NK-92 treated with Interleukin-12 subunit alpha and Interleukin-12 subunit beta, amount 100 ng/mL, for 24 hours (cell line): ENCODE data around the gene AOAH.

Source experiments
- DNase-seq: peaks from one replicate; lab custom pipeline; 2025; lab: John Stamatoyannopoulos, UW

The AOAH gene

GRCh38 chr7:36546331-36546730 is 178.0 kb downstream of the AOAH start:
- DNase-seq: no peak

DNA sequence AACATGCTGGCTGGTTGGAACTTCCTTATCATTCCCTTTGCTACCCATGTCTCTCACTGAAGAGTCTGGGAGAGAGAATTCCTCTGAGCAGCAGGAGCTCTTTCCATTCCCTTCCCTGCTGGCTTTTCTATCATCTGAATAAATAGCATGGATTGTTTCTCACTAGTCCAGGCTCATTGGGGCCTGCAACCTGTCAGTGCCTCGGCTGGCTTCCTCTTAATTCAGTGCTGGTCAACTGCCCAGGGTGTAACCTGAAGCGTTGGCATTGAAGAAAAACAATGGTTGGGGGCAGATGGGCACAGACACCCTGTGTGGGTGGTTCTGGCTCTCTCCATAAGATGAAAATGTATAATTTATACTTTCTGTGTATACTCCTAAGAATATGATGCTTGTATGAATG is 179.0 kb downstream of the AOAH start:
- DNase-seq: no peak

DNA sequence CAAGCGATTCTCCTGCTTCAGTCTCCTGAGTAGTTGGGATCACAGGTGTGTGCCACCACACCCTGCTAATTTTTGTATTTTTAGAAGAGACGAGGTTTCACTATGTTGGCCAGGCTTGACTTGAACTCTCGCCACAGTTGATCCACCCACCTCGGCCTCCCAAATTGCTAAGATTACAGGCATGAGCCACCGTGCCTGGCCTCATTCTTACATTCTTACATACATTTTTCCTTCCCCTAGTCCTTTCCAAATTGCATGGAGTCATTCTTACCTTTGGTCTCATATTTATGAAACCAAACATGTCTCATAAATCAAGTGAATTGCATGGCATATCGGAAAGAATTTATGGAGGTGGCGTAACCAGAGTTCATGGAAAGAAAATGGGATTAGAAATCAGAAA is 186.2 kb downstream of the AOAH start:
- no peak for DNase-seq

DNA sequence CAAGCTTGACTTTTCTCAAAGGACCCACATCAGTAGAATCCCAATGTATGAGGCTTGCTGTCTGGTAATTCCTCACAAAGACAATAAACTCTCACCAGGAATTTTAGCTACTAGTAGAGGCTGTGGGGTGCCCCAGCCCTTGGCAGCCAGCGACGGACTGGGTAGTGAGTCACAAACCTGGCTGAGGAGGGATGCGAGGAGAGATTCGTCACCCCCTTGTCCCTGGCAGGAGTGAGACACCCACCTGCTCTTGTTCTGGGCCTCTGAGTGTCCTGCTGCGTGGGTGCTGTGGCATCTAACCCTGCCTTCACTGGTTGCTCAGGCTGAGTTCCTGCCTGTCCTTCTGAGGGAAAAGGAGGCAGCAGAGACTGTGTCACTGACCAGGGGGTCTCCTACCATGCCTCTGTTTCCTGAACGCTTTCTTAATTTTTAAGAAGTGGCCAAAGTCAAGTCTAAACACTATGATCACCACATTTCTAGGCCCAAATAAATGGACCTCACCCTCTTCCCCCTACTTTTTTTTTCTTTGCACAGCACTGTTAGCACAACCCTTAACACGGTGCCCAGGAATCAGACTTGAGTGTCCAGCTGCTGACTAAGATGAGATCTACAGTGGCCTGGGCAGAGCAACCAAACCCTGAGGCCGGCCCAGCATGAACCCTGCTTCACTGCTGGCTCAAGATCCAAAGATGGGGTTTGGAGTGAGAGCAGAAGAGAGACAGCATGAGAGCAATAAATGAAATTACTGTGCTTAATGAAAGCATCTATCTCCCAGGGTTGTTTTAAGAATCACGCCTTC is 188.2 kb downstream of the AOAH start:
- DNase-seq: no peak

- no peak for DNase-seq
Measured at GRCh38 chr7:36533717-36534116, 190.6 kb downstream of the AOAH start.

GRCh38 chr7:36532981-36533499 is 191.3 kb downstream of the AOAH start:
- DNase-seq: no peak

DNA sequence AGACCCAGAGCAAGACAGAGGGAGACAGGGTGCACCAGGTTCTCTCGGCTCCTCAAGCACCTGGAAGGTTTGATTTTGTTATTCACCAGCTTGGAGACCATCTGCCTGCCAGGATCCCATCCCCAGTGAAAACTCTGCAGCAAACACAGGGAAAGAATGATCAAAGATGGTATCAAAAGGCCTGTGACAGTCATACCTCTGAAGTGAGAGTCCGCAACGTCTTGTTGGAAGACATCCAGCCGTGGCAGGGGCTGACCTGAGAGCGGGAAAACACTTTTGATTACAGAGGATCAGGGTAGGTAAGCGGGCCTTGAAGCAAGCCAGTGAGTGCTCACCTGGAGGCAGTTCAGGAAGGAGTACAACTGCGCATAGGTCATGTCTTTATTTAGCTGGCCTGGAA is 192.3 kb downstream of the AOAH start:
- no peak for DNase-seq

DNA sequence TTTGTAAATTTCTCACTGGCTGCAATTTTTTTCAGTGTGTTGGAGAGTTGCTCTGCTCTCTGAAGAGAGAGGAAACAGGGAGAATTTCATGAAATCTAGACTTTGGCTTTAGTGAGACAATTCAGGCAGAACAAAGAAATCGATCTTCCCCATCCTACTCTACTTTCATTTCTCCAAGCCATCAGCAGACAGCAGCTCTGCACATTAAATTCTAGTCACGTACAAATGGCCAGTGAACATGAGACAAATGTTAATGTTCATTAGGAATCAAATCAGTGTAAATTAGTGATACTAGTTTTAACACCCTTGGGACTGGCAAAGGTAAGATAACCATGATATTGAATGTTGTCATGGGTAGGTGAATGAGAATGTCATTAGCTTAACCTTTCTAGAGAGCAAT is 193.8 kb downstream of the AOAH start:
- no peak for DNase-seq

DNA sequence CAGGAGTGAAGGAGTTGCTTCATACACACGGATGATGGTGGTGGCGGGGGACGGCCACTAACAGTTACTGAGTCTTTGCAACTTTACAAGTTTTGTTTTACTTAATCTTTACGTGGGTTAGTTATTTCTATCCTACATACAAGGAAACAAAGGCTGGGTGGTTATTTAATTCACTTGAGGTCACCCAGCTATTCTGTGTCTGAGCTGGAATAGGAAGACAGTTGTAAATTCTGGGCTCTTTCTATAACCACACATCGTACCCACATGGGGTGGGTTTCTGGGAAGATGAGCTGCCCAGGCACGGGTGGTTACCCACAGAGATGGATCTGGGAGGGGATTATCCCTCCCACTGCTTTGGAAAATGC is 196.8 kb downstream of the AOAH start:
- DNase-seq: no peak

DNA sequence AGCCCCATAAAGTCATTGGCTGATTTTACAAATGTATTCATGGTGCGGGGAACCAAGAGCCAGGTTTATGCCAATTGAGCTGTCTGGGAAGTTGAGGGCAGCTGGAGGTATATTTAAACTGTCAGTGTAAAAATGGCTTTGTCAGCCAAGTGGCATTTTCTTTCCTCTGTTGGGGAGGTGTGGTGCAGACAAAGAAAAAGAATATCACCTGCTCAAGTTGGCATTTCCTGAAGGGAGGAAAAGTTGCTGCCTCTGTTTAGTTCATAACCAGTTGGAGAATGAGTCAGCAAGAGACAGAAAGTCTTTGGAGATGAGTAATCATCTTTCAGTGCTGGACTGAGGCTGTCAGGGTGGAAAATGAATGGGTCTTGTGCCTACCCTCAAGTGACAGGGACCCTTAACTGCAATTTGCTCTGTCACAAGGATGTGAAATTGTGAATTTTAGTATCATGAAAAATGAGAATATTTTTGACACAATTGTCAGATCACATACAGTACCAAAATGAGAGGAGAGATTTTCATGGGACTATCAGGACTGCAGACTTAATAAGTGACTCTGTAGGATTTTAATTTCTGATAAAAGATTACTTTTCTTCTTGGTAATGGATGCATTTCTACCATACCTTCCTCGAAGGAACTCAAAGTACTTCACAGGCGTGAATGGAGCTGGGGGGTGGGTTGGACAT is 197.3 kb downstream of the AOAH start:
- DNase-seq: no peak

- DNase-seq: no peak
Measured at GRCh38 chr7:36523371-36524101, 200.8 kb downstream of the AOAH start.

DNA sequence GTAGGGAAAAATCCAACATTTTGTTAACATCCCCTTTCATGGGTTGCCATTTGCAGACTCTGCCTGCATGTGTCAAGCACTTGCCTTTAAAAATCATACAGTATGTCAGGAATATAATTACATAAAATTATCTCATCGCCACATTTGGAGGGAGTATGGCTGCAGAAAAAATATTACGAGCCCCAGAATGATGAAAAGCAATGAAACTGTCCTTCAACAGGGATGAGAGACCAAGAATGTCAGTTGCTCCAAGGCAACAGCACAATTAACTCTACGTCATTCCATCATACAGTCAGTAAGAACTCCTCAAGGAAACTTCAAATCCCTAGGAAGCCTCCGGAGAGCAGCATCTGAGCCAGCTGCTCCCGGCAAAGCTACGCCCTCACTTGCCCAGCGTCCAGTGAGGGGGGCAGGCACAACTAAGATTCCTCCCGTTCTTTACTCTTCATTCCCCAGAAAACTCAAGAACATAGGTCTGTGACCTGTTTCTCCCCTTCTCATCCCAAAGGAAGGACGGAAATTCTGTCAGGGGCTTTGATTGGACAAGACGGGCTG is 201.8 kb downstream of the AOAH start:
- no peak for DNase-seq

DNA sequence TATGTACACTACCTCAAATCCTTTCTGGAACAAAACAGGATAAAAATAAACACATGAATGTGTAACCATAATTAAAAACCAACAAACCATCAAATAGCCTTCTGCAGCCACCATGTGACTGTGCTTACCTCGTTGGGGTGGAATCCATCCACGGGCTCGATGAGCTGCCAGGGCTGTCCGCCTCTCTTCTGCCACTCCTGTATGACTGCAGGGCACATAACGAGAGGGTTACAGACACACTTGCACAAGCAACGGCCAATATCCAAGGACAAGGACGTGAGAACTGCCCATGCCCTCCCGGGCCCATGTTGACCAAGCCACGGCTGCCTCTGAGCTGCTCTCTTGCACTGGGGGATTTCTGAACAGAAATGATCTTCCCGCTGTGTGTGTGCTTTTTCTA is 202.4 kb downstream of the AOAH start:
- no peak for DNase-seq

DNA sequence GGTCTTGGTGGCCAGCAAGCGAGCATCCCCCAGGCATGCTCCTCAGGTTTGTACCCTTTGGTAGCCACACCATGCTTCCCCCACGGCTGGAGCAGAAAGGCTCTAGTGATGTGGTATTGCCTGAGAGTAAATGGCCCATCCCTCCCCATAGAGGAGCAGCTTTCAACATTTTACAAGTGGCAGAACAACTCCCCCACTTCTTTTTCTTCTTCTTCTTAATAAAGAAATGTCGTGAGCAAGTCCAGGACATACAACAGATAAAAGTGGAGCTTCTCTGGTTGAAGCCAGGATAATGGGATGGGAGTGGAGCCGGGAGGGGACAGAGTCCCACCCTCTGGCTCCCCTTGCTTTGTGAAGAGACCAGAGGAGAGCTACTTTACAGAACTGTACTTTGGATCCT is 203.2 kb downstream of the AOAH start:
- DNase-seq: no peak

DNA sequence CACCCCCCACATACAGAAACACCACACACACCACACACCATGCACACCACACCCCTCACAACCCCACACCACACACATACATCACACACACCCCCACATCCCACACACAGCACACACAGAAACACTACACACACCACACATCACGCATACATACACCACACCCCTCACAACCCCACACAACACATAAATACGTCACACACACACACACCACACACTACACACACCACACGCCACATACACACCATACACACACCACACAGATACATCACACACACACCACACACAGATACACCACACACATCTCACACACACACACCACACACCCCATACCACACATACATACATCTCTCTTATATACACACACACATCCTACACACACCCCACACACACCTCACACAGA is 208.4 kb downstream of the AOAH start:
- DNase-seq: no peak

- DNase-seq: no peak
Measured at GRCh38 chr7:36514289-36515243, 209.7 kb downstream of the AOAH start.

GRCh38 chr7:36513393-36513792 is 210.9 kb downstream of the AOAH start:
- no peak for DNase-seq

DNA sequence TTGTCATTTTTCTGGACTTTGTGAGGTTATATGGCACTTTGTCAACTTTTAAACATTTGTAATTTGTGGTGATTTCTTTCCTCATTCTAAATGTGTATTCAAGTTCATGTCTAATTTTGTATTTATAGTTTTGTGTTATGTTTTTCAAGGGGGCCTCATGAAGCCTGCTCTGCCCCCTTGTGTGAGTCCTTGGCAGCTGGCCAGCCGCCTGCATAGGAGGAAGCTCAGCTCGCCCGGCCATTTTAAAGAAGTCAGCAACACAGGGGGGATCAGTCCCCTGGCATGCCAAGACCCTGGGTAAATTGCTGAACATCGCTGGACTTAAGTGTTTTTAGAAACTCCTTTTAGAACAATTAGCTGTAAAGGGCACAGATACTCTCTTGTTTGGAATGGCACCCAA is 211.7 kb downstream of the AOAH start:
- no peak for DNase-seq

GRCh38 chr7:36509962-36510361 is 214.3 kb downstream of the AOAH start:
- no peak for DNase-seq

DNA sequence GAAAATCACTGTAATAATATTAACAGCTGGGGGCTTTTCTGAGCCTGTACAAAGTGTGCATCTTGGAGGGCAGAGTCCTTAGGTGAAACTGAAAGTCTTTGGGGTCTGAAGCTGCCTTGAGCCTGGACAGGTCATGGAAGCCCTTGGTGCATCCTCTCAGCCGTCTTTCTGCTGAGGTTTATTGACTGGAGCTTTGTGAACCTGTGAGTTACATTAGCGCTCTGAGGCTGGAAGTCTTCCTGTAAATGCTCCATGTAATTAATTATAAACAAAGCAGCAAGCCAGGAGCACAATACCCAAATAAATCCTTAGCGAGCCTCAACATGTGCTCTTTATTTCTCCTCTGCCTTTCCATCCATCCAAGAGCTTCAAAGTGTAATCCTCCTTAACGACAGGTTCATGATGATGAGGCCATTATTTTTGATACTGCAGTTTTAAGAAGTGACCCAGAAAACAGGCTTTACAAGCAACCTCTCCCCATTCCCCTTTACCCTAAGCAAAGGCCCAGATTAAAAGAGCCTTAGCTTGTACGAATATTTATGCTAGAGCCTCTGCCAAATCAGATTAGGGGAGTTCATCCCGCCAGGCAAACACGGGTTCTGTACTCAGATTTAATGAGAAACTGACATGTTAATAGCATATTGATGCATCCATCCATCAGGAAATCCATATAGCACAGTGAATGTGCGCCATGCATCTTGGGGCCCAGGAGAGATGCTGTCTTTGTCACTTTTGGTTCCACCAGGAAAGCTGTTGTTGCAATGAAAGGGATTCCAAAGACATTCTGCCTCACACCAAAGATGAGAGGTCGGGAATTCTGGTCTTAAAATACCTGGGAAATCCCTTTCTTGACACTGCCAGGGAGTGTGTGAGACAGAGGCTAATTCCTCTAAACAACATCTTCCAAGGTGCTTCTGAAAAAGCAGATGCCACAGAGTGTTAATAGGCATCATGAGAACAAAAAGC is 216.5 kb downstream of the AOAH start:
- DNase-seq: no peak
